Measurements from ENCODE around the gene RBM47. TPM values are rescaled to one million over a fixed set of nuclear protein-coding genes. Genes with fewer than 3 reads are reported as not detected.
A peak's percentile ranks its signal among the peaks of the same experiment; 100 is the strongest.

The RBM47 gene
- total RNA-seq, 6 donors from 2014 or later, result 111 to 448 (median 149) TPM

DNA sequence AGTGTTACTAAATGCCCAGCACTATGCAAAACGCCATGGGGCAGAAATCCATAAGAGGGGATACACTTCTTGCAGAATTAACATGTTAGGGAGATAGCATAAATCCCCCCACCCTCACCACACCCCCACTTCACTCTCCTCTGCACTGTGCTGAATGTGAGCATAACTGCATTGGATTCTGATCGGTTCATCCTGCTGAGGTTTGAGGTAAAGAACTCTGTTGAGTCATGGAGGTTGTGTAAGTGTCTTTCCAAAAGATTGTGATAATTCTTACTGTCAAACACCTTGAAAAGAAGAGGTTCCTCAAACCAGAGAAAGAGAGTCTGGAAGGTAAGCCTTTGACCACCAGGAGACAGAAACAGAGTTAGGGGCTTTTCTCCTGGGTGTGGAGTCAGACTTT is 43.6 kb downstream of the RBM47 start:
- Histone ChIP-seq H3K4me1 (peaks cover 0 to 19% (median 10%) of the 10 kb centered on the region in 4 donors), H3K27me3 (no peaks in the 10 kb centered on the region), H3K4me3 (no peak overlapping the region), H3K9me3 (no peaks in the 10 kb centered on the region), H3K36me3 (peaks cover 0 to 2% (median 0%) of the 10 kb centered on the region in 4 donors), H3K27ac (peak overlapping the region; percentile 21 to 80 (median 77))
- TF ChIP-seq POLR2A (IDR thresholded peaks at IDR 0.05) (no peak), EP300 (IDR thresholded peaks at IDR 0.05) (no peak), POLR2AphosphoS5 (IDR thresholded peaks at IDR 0.05) (no peak)
- TF ChIP-seq, protein P1, sequence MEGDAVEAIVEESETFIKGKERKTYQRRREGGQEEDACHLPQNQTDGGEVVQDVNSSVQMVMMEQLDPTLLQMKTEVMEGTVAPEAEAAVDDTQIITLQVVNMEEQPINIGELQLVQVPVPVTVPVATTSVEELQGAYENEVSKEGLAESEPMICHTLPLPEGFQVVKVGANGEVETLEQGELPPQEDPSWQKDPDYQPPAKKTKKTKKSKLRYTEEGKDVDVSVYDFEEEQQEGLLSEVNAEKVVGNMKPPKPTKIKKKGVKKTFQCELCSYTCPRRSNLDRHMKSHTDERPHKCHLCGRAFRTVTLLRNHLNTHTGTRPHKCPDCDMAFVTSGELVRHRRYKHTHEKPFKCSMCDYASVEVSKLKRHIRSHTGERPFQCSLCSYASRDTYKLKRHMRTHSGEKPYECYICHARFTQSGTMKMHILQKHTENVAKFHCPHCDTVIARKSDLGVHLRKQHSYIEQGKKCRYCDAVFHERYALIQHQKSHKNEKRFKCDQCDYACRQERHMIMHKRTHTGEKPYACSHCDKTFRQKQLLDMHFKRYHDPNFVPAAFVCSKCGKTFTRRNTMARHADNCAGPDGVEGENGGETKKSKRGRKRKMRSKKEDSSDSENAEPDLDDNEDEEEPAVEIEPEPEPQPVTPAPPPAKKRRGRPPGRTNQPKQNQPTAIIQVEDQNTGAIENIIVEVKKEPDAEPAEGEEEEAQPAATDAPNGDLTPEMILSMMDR (IDR thresholded peaks at IDR 0.05), result no peak
- 79 to 83% methylated on average over 2 of the region's 2 CpGs for WGBS, 2 donors
- no peak for DNase-seq
- no peak for ATAC-seq (ENCODE audit: low FRiP score in 2 of 2)

DNA sequence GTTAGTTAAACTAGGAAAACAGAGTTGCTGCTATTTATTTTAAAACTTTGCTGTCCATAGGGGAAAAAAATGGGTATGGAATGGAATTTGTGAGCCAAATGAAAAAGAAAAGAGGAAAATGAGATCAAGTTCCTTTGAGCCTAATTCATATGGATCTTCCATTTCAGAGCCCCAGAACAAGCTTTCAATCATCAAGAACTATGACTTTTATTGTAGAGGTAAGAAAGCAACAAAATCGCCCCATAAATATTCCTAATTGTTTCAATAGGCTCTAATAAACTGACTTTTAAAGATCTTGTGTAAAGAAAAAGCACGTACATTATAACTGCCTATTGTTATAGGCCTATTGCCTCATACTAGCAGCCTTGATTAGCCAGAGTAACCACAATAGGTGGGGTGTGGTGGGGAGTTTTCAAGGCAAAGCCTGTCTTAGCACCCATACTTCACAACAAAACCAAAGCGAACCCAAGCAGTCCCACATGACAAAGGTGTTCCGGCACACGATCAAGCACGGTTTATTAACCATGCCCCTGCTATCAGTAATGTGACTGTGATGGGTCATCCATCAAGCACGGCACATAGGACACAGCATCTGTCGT is 44.4 kb downstream of the RBM47 start:
- TF ChIP-seq POLR2A (IDR thresholded peaks at IDR 0.05) (no peak), EP300 (IDR thresholded peaks at IDR 0.05) (no peak), POLR2AphosphoS5 (IDR thresholded peaks at IDR 0.05) (no peak)
- TF ChIP-seq, protein P1 (IDR thresholded peaks at IDR 0.05), result no peak
- no peak for ATAC-seq (ENCODE audit: low FRiP score in 2 of 2)
- H3K27ac ChIP-seq, result peak overlapping the region in 2 of 4 donors; percentile 80
- DNase-seq, result no peak
- H3K27me3 ChIP-seq, result no peaks in the 10 kb centered on the region
- WGBS, 2 donors, result 66 to 88% methylated on average over 8 of the region's 8 CpGs
- no peaks in the 10 kb centered on the region for H3K9me3 ChIP-seq
- H3K4me3 ChIP-seq, result no peak overlapping the region
- peaks cover 0 to 19% (median 10%) of the 10 kb centered on the region in 4 donors for H3K4me1 ChIP-seq
- H3K36me3 ChIP-seq, result no peaks in the 10 kb centered on the region

DNA sequence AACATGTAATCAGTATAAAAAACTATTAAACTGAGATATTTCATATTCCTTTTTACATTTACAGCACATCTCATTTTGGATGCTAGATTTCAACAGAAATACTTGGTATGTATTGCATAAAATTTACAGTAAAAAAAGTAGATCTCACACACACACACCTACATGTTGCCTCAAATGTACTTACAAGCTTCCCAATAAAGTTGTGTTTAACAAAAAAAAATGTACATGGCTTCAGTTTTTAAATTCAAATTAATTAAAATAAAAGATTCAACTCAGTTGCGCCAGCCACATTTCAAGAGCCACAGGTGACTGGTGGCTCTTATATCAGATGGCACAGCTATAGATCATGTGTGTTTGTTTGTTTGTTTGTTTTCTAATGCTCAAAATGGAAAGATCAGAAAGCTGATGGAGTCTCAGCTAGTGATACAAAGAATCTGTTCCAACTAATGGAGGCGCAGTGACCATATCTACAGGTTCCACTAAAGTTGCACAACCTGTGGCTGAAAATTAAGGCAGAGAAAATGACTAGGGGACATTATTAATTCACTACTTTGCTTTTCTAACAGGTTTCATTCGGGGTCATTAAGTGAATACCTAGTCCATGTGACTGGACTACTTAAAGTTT is 45.0 kb downstream of the RBM47 start:
- Histone ChIP-seq H3K4me3 (no peak overlapping the region), H3K27ac (peak overlapping the region in 1 of 4 donors; percentile 80), H3K4me1 (peaks cover 0 to 19% (median 10%) of the 10 kb centered on the region in 4 donors), H3K27me3 (no peaks in the 10 kb centered on the region), H3K9me3 (no peaks in the 10 kb centered on the region), H3K36me3 (no peaks in the 10 kb centered on the region)
- WGBS, 2 donors, result 88 to 91% methylated on average over 3 of the region's 3 CpGs
- no peak for DNase-seq
- TF ChIP-seq POLR2A (IDR thresholded peaks at IDR 0.05) (no peak), POLR2AphosphoS5 (IDR thresholded peaks at IDR 0.05) (no peak)
- ATAC-seq (ENCODE audit: low FRiP score in 2 of 2), result no peak

DNA sequence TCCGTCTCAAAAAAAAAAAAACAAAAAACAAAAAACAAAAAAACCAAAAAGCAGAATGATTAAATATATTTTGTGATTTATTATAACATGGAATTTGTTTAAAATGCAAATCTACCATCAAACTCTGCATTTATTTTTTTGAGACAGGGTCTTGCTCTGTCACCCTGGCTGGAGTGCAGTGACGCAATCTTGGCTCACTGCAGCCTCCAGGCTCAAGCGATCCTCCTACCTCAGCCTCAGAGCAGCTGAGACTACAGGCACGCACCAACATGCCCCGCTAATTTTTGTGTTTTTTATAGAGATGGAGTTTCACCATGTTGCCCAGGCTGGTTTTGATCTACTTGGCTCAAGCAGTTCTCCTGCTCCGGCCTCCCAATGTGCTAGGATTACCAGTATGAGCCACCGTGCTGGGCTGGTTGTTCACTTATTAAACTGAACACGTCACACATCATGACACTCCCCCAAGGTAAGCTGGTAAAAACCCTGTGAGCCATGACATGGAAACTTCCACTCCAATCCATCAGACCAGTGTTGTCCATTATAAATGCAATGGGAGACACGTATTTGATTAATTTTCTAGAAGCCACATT is 45.7 kb downstream of the RBM47 start:
- H3K36me3 ChIP-seq, result no peaks in the 10 kb centered on the region
- H3K4me3 ChIP-seq, result no peak overlapping the region
- peaks cover 0 to 19% (median 10%) of the 10 kb centered on the region in 4 donors for H3K4me1 ChIP-seq
- H3K27me3 ChIP-seq, result no peaks in the 10 kb centered on the region
- ATAC-seq (ENCODE audit: low FRiP score in 2 of 2), result no peak
- WGBS, 2 donors, result 90 to 97% methylated on average over 9 of the region's 9 CpGs
- TF ChIP-seq EP300 (IDR thresholded peaks at IDR 0.05), result no peak
- TF ChIP-seq POLR2A (IDR thresholded peaks at IDR 0.05), result no peak
- TF ChIP-seq, protein P1 (IDR thresholded peaks at IDR 0.05), result no peak
- no peak for TF ChIP-seq POLR2AphosphoS5 (IDR thresholded peaks at IDR 0.05)
- H3K27ac ChIP-seq, result no peak overlapping the region
- no peaks in the 10 kb centered on the region for H3K9me3 ChIP-seq
- DNase-seq, result no peak

DNA sequence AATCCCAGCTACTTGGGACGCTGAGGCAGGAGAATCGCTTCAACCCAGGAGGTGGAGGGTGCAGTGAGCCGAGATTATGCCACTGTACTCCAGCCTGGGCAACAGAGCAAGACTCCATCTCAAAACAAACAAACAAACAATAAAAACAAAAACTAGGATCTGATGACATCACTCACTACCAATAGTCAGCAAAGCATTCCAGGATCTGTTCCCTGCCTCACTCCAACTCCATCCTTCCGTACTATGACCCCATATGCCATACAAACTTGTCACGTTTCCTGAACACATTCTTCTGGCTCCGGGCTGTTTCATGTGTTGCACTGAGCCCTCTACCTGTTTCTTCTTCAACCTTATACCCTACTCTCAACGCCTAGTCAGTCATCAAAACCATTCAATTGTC is 47.3 kb downstream of the RBM47 start:
- Histone ChIP-seq H3K27ac (no peak overlapping the region), H3K36me3 (no peaks in the 10 kb centered on the region), H3K27me3 (no peaks in the 10 kb centered on the region), H3K9me3 (no peaks in the 10 kb centered on the region), H3K4me1 (peaks cover 7 to 20% (median 14%) of the 10 kb centered on the region in 4 donors), H3K4me3 (no peak overlapping the region)
- ATAC-seq (ENCODE audit: low FRiP score in 2 of 2) (no peak), DNase-seq (no peak)
- TF ChIP-seq POLR2A (IDR thresholded peaks at IDR 0.05), result no peak
- TF ChIP-seq, protein P1 (IDR thresholded peaks at IDR 0.05), result no peak
- TF ChIP-seq EP300 (IDR thresholded peaks at IDR 0.05), result no peak
- no peak for TF ChIP-seq POLR2AphosphoS5 (IDR thresholded peaks at IDR 0.05)
- WGBS, 2 donors, result 89 to 94% methylated on average over 7 of the region's 7 CpGs
